Loucy (cell line): ENCODE measurements around the gene SLC37A4.
"Not testable (repeated sequence)": the region's sequence is repeated elsewhere in the genome, so short reads cannot be mapped to it uniquely, and the experiment has no call there.

ENCODE experiments used
- H2AFZ ChIP-seq: fragments of 200-600 bp; sonication (generic); 2 replicates; pipeline ENCODE4 v1.6.0; 2016; ENCODE audit warnings: antibody characterized with exemption, mild to moderate bottlenecking, low read length, moderate library complexity
- H3F3A ChIP-seq: fragments of 200-600 bp; 2 replicates; pipeline ENCODE4 v1.6.0; 2016; ENCODE audit warnings: antibody characterized with exemption, low read depth, mild to moderate bottlenecking
- H3K27me3 ChIP-seq: fragments of 200-600 bp; sonication (generic); 2 replicates; pipeline ENCODE4 v1.6.1; 2014; ENCODE audit warnings: low read length, mild to moderate bottlenecking; ENCODE audit not compliant: insufficient read depth, poor library complexity, severe bottlenecking
- H3K36me3 ChIP-seq: fragments of 200-600 bp; sonication (generic); 2 replicates; pipeline ENCODE4 v1.6.1; 2016; ENCODE audit warnings: low read length; ENCODE audit not compliant: insufficient read depth
- H3K4me1 ChIP-seq: fragments of 200-600 bp; sonication (generic); 2 replicates; pipeline ENCODE4 v1.5.1; 2014; ENCODE audit warnings: low read length, mild to moderate bottlenecking; ENCODE audit not compliant: insufficient read depth, poor library complexity, severe bottlenecking
- H3K4me2 ChIP-seq: fragments of 200-600 bp; sonication (generic); 2 replicates; pipeline ENCODE4 v1.6.0; 2014; ENCODE audit warnings: antibody characterized with exemption, low read length, low read depth, mild to moderate bottlenecking; ENCODE audit not compliant: poor library complexity, severe bottlenecking
- H3K4me3 ChIP-seq: fragments of 200-600 bp; sonication (generic); 2 replicates; pipeline ENCODE4 v1.5.1; 2014; ENCODE audit warnings: low read length, mild to moderate bottlenecking, mixed read lengths; ENCODE audit not compliant: poor library complexity, severe bottlenecking
- H3K79me2 ChIP-seq: fragments of 200-600 bp; sonication (generic); 2 replicates; pipeline ENCODE4 v1.6.1; 2014; ENCODE audit warnings: low read length; ENCODE audit not compliant: insufficient read depth
- H3K9ac ChIP-seq: fragments of 200-600 bp; sonication (generic); 2 replicates; pipeline ENCODE4 v1.6.0; 2014; ENCODE audit warnings: mild to moderate bottlenecking, low read depth, low read length, moderate library complexity; ENCODE audit not compliant: poor library complexity, severe bottlenecking
- H3K9me2 ChIP-seq: fragments of 200-600 bp; sonication (generic); replicated peaks from 2 replicates; pipeline ENCODE4 v1.6.1; 2016; ENCODE audit warnings: low read depth, low read length, mixed read lengths
- H3K9me3 ChIP-seq: fragments of 200-600 bp; sonication (generic); 2 replicates; pipeline ENCODE4 v1.6.1; 2014; ENCODE audit warnings: mild to moderate bottlenecking, antibody characterized with exemption, low read length, low read depth; ENCODE audit not compliant: insufficient read depth
- H4K20me1 ChIP-seq: fragments of 200-600 bp; sonication (generic); 2 replicates; pipeline ENCODE4 v1.6.0; 2014; ENCODE audit warnings: antibody characterized with exemption, low read length, mild to moderate bottlenecking; ENCODE audit not compliant: insufficient read depth, poor library complexity, severe bottlenecking
- CTCF ChIP-seq: fragments of 200-600 bp; sonication (generic); conservative IDR thresholded peaks from 2 replicates; pipeline ENCODE4 v1.5.1; 2014; ENCODE audit warnings: mild to moderate bottlenecking, antibody characterized with exemption, low read length
- EZH2phosphoT487 ChIP-seq: fragments of 200-600 bp; IDR thresholded peaks from 2 replicates; pipeline ENCODE4 v1.6.1; 2018; ENCODE audit warnings: antibody characterized with exemption, mild to moderate bottlenecking, moderate library complexity, borderline replicate concordance

The SLC37A4 gene

DNA sequence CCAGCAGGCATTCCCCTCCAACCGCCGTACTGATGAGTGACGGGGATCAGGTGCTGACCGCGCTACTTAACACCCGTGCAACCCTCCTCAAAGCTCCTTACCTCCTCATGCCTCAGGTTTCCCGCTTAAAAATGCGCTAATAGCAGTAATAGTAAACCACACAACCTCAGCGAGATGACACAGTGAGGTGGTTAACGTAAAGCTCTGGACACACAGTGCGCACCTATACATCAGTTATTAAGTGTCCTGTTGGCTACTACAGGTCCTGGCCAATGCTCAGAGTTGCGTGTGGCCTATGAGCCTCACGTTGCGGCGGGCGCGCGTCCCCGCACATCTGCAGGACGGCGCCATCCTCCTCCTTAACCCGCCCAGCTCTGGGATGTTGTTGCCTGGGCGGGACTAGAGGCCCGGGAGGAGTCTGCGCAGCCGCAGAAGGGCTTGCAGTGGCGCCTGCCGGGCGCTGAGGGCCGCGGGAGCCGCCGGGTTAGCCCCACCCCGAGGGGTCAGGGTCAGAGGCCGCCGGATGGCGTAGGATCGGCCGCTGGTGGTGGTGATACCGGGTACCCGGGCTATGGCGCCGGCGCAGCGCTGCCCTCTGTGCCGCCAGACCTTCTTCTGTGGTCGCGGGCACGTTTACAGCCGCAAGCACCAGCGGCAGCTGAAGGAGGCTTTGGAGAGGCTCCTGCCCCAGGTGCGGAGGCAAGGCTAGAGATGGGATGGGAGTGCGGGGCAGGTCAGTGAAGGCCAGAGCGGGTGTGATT is 32.9 kb downstream of the SLC37A4 start, which contains the start of gene CENATAC:
CENATAC (plus strand) TSS at position 512 of the 761 bp plus-strand sequence; CDS start at position 572, 60 bp downstream.
- Histone ChIP-seq H2AFZ (peak within 1 kb of the TSS; percentile 80), H3K79me2 (peaks cover 57% of the 10 kb centered on the region), H3K27me3 (no peaks in the 10 kb centered on the region), H3K9ac (peak within 1 kb of the TSS; percentile 95), H3K4me3 (peak within 1 kb of the TSS; percentile 86), H3K4me1 (peaks cover 28% of the 10 kb centered on the region), H3K4me2 (peak within 1 kb of the TSS; percentile 86), H3K9me2 (no peaks in the 10 kb centered on the region), H3K36me3 (no peaks in the 10 kb centered on the region), H3F3A (no peaks in the 10 kb centered on the region), H4K20me1 (peaks cover 10% of the 10 kb centered on the region), H3K9me3 (no peaks in the 10 kb centered on the region)
- TF ChIP-seq EZH2phosphoT487 (no peak), CTCF (no peak; the same call in 1 of the 2 replicates)

- Histone ChIP-seq H3F3A (no peaks in the 10 kb centered on the region), H2AFZ (peak overlapping the region; percentile 80), H3K36me3 (no peaks in the 10 kb centered on the region), H4K20me1 (peaks cover 10% of the 10 kb centered on the region), H3K9me2 (no peaks in the 10 kb centered on the region), H3K4me1 (peaks cover 28% of the 10 kb centered on the region), H3K4me2 (peak overlapping the region; percentile 86), H3K79me2 (peaks cover 57% of the 10 kb centered on the region), H3K27me3 (no peaks in the 10 kb centered on the region), H3K9ac (peak overlapping the region; percentile 95), H3K4me3 (peak overlapping the region; percentile 86), H3K9me3 (no peaks in the 10 kb centered on the region)
- TF ChIP-seq EZH2phosphoT487 (no peak), CTCF (peak; percentile 47)
These were observed 33.6 kb downstream of the SLC37A4 start for GRCh38 chr11:118996926-118997626.

DNA sequence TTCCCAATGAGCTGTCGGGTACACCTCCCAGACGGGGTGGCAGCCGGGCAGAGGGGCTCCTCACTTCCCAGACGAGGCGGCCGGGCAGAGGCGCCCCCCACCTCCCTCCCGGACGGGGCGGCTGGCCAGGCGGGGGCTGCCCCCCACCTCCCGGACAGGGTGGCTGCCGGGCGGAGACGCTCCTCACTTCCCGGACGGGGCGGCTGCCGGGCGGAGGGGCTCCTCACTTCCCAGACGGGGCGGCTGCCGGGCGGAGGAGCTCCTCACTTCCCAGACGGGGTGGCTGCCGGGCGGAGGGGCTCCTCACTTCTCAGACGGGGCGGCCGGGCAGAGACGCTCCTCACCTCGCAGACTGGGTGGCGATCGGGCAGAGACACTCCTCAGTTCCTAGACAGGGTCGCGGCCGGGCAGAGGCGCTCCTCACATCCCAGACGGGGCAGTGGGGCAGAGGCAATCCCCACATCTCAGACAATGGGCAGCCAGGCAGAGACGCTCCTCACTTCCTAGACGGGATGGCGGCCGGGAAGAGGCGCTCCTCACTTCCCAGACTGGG is 39.1 kb downstream of the SLC37A4 start:
- not testable (repeated sequence) for H3K9me2 ChIP-seq, H3K27me3 ChIP-seq, H2AFZ ChIP-seq, H3K36me3 ChIP-seq, H3F3A ChIP-seq, H3K4me1 ChIP-seq, H3K9me3 ChIP-seq, H3K9ac ChIP-seq, H4K20me1 ChIP-seq, H3K4me2 ChIP-seq, H3K4me3 ChIP-seq
- peaks cover 10% of the 10 kb centered on the region; the same call in 1 of the 2 replicates for H3K79me2 ChIP-seq
